Measurements from ENCODE around the gene CIBAR2.
A peak's percentile ranks its signal among the peaks of the same experiment; 100 is the strongest.
"Not testable (repeated sequence)": the region's sequence is repeated elsewhere in the genome, so short reads cannot be mapped to it uniquely, and the experiment has no call there.

The CIBAR2 gene

GRCh38 chr16:85128079-85128837 lies 16.0 kb upstream of the CIBAR2 start:
- DNase-seq (ENCODE audit: low read depth), result no peak

- DNase-seq (ENCODE audit: low read depth), result no peak
These were observed 15.1 kb upstream of the CIBAR2 start for GRCh38 chr16:85127379-85127723.

- DNase-seq (ENCODE audit: low read depth), result peak; percentile 79
These were observed 14.6 kb upstream of the CIBAR2 start for GRCh38 chr16:85126705-85127378.

- DNase-seq (ENCODE audit: low read depth), result no peak
These were observed 14.1 kb upstream of the CIBAR2 start for GRCh38 chr16:85126394-85126704.

- DNase-seq (ENCODE audit: low read depth), result no peak
These were observed 13.5 kb upstream of the CIBAR2 start for GRCh38 chr16:85125570-85126393.

GRCh38 chr16:85124636-85125346 lies 12.5 kb upstream of the CIBAR2 start:
- DNase-seq (ENCODE audit: low read depth), result no peak

- DNase-seq (ENCODE audit: low read depth), result peak; percentile 97
These were observed 11.8 kb upstream of the CIBAR2 start for GRCh38 chr16:85123891-85124635.

GRCh38 chr16:85123441-85123840 lies 11.2 kb upstream of the CIBAR2 start:
- not testable (repeated sequence) for DNase-seq (ENCODE audit: low read depth)

GRCh38 chr16:85120006-85120340 lies 7.7 kb upstream of the CIBAR2 start:
- DNase-seq (ENCODE audit: low read depth), result no peak

GRCh38 chr16:85117418-85117817 lies 5.1 kb upstream of the CIBAR2 start:
- DNase-seq (ENCODE audit: low read depth), result no peak

GRCh38 chr16:85114909-85115567 lies 2.8 kb upstream of the CIBAR2 start:
- peak; percentile 84 for DNase-seq (ENCODE audit: low read depth)

GRCh38 chr16:85113913-85114312 lies 1.6 kb upstream of the CIBAR2 start:
- DNase-seq (ENCODE audit: low read depth), result no peak

GRCh38 chr16:85113168-85113733 lies 979 bp upstream of the CIBAR2 start:
- DNase-seq (ENCODE audit: low read depth), result no peak

- DNase-seq (ENCODE audit: low read depth), result no peak
These were observed 1.1 kb downstream of the CIBAR2 start for GRCh38 chr16:85111184-85111583.

GRCh38 chr16:85110105-85110504 lies 2.2 kb downstream of the CIBAR2 start:
- no peak for DNase-seq (ENCODE audit: low read depth)

GRCh38 chr16:85107532-85107931 lies 4.7 kb downstream of the CIBAR2 start:
- no peak for DNase-seq (ENCODE audit: low read depth)

GRCh38 chr16:85107083-85107482 lies 5.2 kb downstream of the CIBAR2 start:
- DNase-seq (ENCODE audit: low read depth), result no peak

- DNase-seq (ENCODE audit: low read depth), result no peak
These were observed 6.8 kb downstream of the CIBAR2 start for GRCh38 chr16:85105475-85105874.

GRCh38 chr16:85104821-85105391 lies 7.4 kb downstream of the CIBAR2 start:
- no peak for DNase-seq (ENCODE audit: low read depth)

GRCh38 chr16:85104147-85104546 lies 8.1 kb downstream of the CIBAR2 start:
- no peak for DNase-seq (ENCODE audit: low read depth)
